NOMO-1 treated with dmso at 0.1 percent for 144 hours (cell line): Measurements from ENCODE around the gene TF.
"Not testable (repeated sequence)": the region's sequence is repeated elsewhere in the genome, so short reads cannot be mapped to it uniquely, and the experiment has no call there.

Experiments
- DNase-seq: peaks from one replicate; lab custom pipeline; 2025; ENCODE audit not compliant: unreplicated experiment; lab: John Stamatoyannopoulos, UW

The TF gene

DNA sequence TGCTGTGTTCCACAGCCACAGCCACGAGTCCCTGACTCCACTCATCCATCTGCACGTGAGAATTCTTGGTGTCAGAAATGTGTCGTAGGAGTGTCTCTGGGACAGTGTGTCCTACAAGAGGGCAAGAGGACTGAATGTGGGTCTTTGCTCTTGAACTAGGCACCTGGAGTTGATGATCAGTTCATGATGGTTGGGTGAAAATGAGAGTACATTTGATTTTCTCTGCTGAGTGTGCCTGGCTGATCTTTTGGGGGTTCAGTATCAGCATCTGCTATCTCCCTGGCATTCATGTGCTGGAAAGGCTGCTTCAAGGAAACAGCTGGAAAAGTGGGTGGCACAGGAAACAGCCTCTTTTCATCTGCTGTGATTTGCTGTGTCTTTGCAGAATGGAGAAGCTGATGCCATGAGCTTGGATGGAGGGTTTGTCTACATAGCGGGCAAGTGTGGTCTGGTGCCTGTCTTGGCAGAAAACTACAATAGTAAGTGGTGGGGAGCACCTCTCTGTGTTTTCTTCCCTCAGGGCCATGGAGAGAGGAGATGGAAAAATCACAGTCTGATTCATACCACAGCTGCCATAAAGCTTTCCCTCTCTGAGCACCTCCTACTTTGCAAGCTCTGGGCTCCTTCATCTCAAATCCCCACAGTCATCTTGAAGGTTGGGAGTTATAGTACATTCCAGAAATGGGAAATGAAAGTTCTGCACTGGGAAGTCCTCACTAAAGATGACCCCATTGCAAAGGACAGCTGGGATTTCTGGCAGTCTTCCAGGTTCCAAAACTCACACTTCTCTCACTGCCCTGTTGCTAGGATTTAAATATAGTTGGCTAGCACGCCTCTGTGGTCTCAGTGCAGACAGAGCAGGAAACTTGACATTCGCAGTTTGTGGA lies 17.8 kb downstream of the TF start:
- DNase-seq = no peak

DNA sequence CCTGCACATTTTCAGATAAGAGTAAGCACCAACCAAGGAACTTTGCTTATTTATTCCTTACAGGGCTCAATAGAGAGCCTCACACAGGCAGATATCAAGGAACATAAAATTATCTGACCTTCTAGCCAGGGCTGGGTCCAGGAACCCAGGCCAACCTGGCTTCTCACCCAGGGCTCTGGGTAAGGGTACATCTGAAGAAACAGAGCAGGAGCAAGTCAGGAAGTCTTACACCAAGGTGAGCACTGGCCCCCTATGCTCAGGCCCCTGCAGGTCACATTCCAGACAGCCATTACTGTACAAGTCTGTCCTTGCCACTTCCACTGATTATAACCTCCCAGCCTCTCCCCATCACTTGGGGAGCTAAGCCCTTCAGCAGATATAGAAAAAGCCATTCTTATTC lies 19.1 kb downstream of the TF start:
- DNase-seq = no peak

DNA sequence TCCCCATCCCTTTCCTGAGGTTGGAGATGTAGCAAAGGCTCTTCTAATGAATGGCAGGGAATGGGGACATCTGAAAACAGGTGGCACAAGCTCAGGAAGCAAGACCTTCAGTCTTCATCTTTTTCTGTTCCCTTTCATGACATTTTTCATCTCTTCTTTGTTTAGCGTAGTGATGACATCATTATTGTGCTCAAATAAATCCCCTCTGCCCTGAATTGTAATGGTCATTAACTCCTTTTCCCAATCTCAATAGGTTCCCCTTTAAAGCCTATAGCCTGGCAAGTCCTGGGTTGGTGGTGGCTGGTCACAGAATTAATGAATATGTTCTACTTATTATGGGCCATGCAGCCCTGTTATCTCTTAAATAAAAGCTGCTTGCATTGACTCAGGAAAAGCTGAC lies 21.4 kb downstream of the TF start:
- no peak for DNase-seq

DNA sequence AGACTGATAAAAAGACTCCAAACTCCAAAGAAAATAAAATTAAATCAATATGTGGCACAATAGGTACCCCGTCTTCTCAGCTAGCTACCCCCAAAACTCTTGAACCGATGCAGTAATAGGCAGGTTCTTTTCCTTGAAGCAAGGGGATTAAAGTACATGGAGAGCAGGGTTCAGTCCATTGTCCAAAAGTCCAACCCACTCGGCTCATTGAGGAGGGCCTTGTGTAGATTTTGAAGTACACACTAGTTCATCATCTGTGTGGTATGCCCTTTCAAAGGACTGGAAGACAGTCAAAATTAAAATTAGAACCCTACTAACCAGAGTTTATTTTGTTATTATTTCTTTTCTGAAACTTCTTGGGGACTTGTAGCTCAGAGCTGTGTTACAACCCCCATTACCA lies 23.3 kb downstream of the TF start:
- DNase-seq = no peak

DNA sequence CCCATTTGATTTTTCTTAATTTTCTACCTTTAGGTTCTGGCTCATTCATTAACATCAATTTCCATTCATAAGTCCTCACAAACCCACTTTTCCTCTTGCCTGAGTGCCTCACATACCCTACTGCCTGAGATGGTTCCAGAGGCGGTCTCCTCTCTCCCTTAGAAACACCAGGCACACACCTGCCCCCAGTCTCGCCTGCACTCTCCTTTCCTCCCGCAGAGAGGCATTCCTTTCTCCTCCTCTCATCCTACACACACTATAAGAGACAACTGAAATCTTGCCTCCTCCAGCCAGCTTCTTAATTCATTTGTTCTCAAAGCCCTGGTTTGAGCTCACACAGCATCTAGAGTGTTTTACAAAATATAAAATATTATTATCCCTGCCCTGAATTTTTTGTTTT lies 27.5 kb downstream of the TF start:
- DNase-seq = no peak

DNA sequence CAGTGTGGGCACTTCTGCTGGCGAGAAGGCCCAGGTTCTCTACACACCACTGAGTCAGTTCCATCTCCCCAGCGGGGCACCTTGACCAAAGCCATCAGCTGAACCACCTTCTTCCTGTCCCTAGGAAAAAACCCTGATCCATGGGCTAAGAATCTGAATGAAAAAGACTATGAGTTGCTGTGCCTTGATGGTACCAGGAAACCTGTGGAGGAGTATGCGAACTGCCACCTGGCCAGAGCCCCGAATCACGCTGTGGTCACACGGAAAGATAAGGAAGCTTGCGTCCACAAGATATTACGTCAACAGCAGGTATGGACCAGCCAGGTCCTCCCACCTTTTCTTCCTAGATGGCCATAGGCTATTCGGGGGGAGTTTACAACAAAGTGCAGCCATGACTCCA lies 29.1 kb downstream of the TF start:
- DNase-seq = no peak

DNA sequence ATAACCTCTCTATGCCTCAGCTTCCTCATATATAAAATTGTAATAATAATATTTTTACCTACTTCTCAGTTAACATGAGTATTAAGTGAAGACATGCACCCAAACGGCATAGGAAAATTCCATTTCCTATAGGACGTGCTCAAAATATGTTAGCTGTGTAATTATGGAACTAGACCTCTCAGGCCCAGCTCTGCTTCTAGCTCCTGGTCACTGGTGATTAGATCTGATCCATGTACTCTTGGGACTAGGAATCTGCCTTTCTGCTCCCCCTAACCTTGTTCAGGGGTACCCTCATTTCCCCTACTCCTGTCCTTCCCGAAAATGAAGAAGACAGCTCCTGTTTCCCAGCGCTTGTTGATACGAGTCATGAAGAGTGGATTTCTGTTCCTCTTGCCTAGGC lies 29.6 kb downstream of the TF start:
- DNase-seq = no peak

DNA sequence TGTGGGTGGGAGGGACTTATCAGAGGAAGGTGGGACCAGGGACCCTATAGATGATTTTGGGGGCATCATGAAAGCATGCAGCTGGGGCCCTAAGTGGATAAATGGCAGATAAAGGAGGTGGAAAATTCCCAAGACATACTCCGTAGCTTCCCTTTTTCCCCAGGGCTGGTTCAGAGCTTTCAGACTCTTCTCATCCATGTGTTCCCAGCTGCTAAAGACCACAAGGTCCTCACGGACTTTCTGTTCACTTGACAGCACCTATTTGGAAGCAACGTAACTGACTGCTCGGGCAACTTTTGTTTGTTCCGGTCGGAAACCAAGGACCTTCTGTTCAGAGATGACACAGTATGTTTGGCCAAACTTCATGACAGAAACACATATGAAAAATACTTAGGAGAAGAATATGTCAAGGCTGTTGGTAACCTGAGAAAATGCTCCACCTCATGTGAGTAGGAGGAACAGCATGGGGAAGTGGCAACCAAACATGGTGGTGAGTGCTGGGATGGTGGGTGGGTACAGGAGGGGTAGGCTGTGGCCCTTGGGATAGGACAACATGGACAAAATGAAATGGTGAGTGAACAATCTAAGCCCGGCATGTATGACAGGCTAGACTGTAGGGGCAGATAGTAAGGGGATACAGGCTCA lies 30.7 kb downstream of the TF start:
- no peak for DNase-seq

DNA sequence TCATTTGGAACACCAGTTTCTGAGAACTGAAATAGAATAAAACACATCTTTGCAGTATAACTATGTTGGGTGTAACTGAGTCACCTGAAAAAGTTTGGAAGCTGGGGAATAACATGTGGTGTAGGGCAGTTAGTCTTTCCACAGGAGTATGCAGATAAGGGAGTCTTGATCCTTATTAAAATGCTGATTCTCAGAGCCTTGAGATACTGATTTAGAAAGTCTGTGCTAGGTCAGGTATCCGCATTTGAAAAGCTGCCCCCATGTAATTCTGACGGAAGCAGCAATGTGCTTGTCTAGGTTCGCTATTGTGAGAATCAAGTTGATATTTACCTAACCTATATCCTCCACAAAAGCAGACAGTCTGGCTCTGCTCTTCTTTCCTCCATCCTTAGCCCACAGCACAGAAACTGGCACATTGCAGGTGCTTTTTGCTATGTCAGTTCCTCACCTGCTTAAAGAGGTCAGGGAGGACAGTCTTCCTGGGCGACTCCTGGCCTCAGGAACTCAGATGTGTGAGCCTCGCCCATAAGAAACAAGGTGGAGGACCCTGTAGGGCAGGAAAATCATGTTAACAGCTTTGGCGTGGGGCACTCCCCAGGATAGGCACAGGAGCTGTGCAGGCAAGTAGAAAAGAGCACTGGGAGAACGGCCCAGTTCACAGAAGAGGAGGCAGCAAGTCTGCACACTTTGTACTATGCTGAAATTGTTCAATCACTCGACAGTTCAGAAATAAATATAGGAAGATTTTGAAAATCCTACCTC lies 31.8 kb downstream of the TF start:
- DNase-seq = no peak

DNA sequence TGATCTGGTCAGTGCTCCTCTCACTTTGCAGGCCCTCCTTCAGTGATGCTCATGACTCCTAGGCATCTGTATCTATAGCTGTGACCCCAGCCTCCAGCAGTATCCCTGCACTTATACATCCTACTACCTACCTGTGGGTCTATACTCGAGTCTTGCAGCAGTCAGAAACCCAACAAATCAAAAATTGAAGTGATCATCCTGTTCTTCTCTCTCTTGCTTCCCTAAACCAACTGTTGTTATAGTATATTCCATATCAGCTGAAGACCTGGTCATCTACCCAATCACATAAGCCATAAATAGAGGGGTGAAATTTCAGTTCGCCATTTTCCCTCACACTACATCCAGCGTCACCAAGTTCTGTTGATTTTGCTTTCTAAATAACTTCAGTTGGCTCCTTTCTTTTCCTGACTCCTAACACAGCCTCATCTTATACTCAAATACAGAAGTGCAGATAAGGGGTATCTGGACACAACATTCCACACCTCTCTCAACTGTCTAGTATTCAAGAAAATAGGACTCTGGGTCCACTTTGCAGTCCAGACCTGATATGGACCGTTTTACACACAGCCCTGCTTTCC lies 33.5 kb downstream of the TF start:
- no peak for DNase-seq

DNA sequence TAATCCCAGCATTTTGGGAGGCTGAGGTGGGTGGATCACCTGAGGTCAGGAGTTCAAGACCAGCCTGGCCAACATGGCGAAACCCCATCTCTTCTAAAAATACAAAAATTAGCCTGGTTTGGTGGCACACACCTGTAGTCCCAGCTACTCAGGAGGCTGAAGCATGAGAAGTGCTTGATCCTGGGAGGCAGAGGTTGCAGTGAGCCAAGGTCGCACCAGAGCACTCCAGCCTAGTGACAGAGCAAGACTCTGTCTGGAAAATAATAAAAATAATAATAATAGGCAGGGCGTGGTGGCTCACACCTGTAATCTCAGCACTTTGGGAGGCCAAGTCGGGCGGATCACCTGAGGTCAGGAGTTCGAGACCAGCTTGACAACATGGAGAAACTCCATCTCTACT lies 34.6 kb downstream of the TF start:
- DNase-seq = not testable (repeated sequence)

DNA sequence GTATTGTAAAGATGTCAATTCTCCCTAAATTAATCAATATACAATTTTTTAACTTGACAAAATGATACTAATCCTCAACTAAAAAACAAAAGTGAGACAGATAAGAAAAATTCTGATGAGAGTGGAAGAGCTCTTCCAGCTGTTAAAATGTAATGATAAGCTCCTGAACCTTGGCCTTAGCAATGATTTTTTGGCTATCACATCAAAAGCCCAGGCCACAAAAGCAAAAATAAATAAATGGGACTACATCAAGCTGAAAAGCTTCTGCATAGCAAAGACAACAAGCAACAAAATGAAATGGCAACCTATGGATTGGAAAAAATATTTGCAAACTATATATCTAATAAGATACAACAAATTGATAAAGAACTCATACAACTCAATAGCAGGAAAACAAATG lies 35.4 kb downstream of the TF start:
- DNase-seq = no peak

DNA sequence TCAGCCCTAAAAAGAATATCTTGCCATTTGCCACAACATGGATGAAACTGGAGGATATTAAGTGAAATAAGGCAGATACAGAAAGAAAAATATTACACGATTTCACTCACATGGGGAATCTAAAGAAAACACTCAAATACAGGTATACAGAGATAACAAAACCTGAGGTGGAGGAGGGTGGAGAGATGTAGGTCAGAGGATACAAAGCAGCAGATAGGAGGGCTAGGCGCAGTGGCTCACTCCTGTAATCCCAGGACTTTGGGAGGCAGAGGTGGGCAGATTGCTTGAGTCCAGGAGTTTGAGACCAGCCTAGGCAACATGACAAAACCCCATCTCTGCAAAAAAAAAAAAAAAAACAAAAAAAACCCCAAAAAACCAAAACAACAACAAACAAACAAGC lies 36.3 kb downstream of the TF start:
- DNase-seq = no peak

DNA sequence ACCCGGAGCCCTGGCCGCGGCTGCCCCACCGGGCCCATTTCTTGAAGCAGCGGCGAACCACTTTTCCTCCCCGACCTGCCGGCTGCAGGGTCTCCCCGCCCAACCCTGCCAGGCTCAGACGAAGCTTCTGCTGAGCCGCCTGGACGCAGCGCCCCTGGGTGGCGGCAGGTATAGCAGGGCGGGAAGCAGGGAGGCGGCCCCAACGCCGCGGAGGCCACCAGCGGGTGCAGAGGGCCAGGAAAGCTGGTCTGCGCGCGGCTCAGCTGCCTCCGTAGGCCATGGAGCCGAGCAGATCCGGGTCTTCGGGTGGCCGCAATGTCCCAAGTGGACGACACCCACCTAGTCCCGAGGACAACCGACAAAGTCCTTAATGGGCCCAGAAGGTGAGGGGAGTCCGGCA lies 37.6 kb downstream of the TF start:
- no peak for DNase-seq

DNA sequence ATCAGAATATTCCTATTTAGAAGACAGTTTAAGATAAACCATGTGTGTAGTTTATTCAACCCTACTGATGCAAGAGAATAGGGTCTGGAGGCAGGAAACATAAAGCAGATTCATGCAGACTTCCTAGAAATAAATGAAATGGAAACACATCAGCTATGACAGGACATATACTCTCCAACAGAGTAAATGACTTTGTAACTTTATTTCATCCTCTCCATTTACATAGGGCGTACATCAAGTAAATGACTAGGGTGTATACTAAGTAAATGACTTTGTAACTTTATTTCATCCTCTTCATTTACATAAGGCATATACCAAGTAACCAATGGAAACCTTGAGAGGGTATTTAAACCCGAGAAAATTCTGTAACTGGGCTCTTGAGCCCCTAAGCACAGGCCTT lies 41.8 kb downstream of the TF start:
- no peak for DNase-seq

DNA sequence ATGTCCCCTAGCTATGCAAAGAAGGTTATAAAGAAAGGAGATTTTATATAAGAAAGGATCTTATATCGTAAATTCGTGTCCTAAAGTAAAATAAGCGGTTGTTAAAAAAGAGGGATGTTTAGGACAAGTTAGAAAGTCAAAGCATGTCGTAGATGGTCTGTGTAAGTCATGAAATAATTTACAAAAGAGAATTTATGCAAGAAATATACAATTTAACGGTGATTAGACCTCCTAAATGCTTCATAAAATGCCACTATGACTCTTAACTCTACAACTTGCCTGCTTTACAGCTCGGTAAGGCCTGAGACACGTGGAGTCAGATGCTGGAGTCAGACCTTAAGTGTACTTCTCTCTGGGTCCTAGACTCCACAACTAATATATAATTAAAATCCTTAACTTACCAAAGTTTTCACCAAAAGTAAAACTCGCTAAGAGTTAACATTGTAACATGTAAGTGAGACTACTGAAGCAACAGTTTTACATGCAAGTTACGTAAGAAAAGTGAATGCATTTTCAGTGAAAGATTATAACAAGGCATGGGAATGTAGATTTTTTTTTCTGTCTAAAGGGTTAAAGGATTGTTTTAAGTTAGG lies 46.1 kb downstream of the TF start:
- no peak for DNase-seq

DNA sequence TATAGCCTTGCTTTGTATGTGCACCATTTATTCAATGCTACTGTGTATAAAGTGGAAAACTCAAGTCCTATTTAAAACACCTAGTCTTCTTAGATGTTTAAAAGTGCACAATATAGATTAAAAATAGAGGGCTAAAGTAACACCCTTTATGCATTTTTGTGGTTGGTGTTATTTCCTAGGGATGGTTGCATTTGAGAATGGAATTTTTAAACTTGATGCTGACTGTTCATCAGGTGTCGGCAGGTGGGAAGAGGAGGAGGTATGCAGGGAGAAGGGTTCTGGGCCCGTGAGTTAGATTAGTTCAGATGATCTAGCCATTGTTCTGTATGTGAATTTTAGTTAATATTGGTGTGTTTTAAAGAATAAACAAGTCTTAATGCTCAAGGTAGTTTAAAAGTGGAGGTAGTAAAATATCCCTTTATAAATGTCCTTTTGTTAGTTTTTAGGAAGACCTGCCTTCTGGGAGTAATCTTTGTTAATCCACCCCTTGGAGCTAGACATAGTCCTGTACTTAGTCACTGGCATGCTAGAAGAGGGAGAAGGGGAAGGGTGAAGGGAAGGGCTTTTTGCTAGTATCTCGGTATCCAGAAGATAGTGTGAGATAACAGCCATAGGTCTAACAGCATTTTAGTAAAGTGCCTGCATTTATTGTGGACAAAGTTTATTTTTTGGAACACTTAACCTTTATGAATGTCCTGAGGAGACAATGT lies 51.4 kb downstream of the TF start:
- no peak for DNase-seq

DNA sequence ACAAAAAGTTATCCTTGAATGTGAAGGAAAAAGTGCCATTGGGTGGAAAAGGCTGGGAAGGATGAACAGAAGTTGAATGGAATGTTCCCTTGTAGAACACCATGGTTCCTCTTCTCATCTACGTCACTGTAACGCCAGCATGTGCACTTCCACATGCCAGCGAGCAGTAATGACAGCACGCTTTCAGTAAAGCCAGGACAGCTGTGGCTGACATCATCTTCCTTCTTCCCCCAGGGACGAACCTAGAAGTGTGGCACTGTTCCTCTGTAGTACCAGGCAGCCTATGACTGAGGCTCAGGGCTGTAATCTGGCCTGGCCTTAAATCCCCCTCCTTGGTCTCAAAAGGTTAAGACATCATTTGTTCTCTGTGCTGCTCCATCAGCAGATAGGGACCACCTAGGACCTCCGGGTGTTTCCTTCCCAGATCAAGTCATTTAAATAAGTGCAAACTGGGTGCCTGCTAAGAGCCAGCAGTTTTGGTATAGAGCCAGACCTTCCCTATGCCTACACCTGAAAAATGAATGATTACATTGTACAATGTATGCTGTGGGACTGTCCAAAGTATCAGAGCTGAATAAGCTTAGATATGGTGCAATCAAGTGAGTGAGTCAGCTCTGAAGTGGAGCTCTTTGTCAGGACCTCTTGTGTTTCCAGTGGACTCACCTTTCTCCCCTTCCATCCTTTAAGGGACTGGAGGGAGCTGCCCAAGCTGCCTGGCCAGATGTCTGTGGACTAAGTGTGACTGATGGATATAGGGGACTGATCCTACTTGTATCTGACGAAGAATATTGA lies 53.8 kb downstream of the TF start:
- peak; percentile 6 for DNase-seq

DNA sequence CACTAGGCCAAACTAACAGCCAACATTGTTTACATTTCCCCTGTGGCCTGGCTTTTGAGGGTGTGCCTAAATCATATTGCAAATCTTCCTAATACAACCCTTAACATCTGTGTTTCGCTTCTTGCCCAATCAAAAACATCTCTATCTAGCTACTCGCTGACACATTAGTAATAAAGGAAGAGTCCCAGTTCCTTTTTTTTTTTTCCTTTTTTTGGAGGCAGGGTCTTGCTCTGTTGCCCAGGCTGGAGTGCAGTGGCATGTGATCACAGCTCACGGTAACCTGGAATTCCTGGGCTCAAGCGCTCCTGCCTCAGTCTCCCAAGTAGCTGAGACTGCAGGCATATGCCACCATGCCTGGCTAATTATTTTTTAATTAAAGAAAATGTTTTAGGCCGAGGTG lies 57.3 kb downstream of the TF start:
- DNase-seq = peak; percentile 8

DNA sequence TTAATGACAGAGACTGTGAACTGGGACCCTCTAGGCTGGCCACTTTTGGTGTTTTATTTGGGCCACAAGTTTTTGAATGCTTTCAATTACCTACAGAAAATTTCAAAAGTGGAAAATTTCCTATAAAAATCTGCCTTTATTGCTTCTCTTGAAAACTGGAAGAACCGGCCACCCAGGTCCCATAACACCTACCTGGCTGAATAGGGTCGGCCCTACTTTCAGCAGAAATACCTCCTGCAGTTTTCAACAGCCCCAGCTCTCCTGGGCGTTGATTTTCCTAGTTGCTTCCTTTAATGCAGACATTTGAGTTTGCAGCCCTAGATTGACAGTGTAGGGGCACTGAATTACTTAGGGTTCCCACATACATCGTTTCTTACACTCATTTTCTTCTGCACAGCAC lies 58.7 kb downstream of the TF start:
- no peak for DNase-seq
